Bronchial epithelial cell (primary cell): ENCODE results near the gene DOCK1. TPM values are rescaled to one million over a fixed set of nuclear protein-coding genes. Genes with fewer than 3 reads are reported as not detected.

Experiments used
- DNase-seq: peaks from one replicate; pipeline ENCODE4 v3.0.0-alpha.2; 2010; ENCODE audit warnings: low read depth
- FAIRE-seq: peaks from 2 replicates; lab custom pipeline; 2011; peaks lifted over from hg19 to GRCh38; lab: Jason Lieb, UNC
- H3K27me3 ChIP-seq: 2 replicates; pipeline ENCODE4 v1.5.1; 2011; ENCODE audit warnings: low read length; ENCODE audit not compliant: control insufficient read depth, insufficient read depth
- H3K36me3 ChIP-seq: 2 replicates; pipeline ENCODE4 v1.5.1; 2011; ENCODE audit warnings: low read length; ENCODE audit not compliant: control insufficient read depth, insufficient read depth
- H3K4me3 ChIP-seq: 2 replicates; pipeline ENCODE4 v1.5.1; 2011; ENCODE audit warnings: mild to moderate bottlenecking, low read depth, low read length, control low read depth
- CTCF ChIP-seq: IDR thresholded peaks from 2 replicates; pipeline ENCODE4 v1.5.1; 2011; ENCODE audit warnings: mild to moderate bottlenecking, moderate library complexity, low read length, control low read depth, inconsistent platforms; ENCODE audit not compliant: insufficient read depth, severe bottlenecking
- total RNA-seq: library from RNA; depleted of rRNA; stranded (reverse); fragments of >200 nt; gene quantifications from 2 replicates; pipeline ENCODE4 v1.2.1, GENCODE V29; 2014

DOCK1 gene
- total RNA-seq, 1 donor from 2014 or later: 173 TPM

- peaks cover 3% of the 10 kb centered on the region for H3K36me3 ChIP-seq
These were observed 508.1 kb downstream of the DOCK1 start for GRCh38 chr10:127413326-127413725.

GRCh38 chr10:127414024-127414423 lies 508.8 kb downstream of the DOCK1 start:
- Histone ChIP-seq H3K36me3 (peaks cover 5% of the 10 kb centered on the region), H3K27me3 (no peaks in the 10 kb centered on the region), H3K4me3 (no peak overlapping the region)
- FAIRE-seq: no peak
- no peak for TF ChIP-seq CTCF
- no peak for DNase-seq

More at GRCh38 chr10:127413326-127413725, 508.1 kb downstream of the DOCK1 start:
- TF ChIP-seq CTCF: no peak
- Histone ChIP-seq H3K4me3 (no peak overlapping the region), H3K27me3 (no peaks in the 10 kb centered on the region)
- FAIRE-seq (no peak), DNase-seq (no peak)

- Histone ChIP-seq H3K36me3 (peaks cover 9% of the 10 kb centered on the region), H3K27me3 (no peaks in the 10 kb centered on the region), H3K4me3 (no peak overlapping the region)
- DNase-seq: no peak
- FAIRE-seq: no peak
- TF ChIP-seq CTCF: no peak
These were observed 509.9 kb downstream of the DOCK1 start for GRCh38 chr10:127415116-127415515.

- Histone ChIP-seq H3K4me3 (no peak overlapping the region), H3K27me3 (no peaks in the 10 kb centered on the region), H3K36me3 (peaks cover 9% of the 10 kb centered on the region)
- DNase-seq: no peak
- no peak for TF ChIP-seq CTCF
- FAIRE-seq: no peak
These were observed 510.8 kb downstream of the DOCK1 start for GRCh38 chr10:127415901-127416581.

- Histone ChIP-seq H3K27me3 (no peaks in the 10 kb centered on the region), H3K4me3 (no peak overlapping the region), H3K36me3 (peaks cover 9% of the 10 kb centered on the region)
- no peak for FAIRE-seq
- DNase-seq: no peak
- TF ChIP-seq CTCF: no peak
These were observed 511.8 kb downstream of the DOCK1 start for GRCh38 chr10:127417031-127417430.
